ENCODE measurements around the gene UPK3B. TPM values are rescaled to one million over a fixed set of nuclear protein-coding genes. Genes with fewer than 3 reads are reported as not detected.
"Not testable (repeated sequence)": the region's sequence is repeated elsewhere in the genome, so short reads cannot be mapped to it uniquely, and the experiment has no call there.

Gene UPK3B
- total RNA-seq, 1 experiment from 2014 or later = not detected

- not testable (repeated sequence) for DNase-seq, H3K4me3 ChIP-seq, H3K9me3 ChIP-seq, H3K36me3 ChIP-seq, H3K27me3 ChIP-seq
Observed at GRCh38 chr7:76506643-76507042, 3.7 kb upstream of the UPK3B start.

- Histone ChIP-seq H3K27me3 (no peaks in the 10 kb centered on the region), H3K4me3 (no peak overlapping the region), H3K9me3 (no peaks in the 10 kb centered on the region), H3K36me3 (no peaks in the 10 kb centered on the region)
- no peak for DNase-seq
Observed at GRCh38 chr7:76507723-76508406, 2.5 kb upstream of the UPK3B start.

GRCh38 chr7:76511200-76511910 lies 1.0 kb downstream of the UPK3B start:
- H3K4me3 ChIP-seq, H3K36me3 ChIP-seq, H3K27me3 ChIP-seq, H3K9me3 ChIP-seq, DNase-seq: not testable (repeated sequence)

GRCh38 chr7:76511911-76512885 lies 1.8 kb downstream of the UPK3B start:
- H3K9me3 ChIP-seq, H3K27me3 ChIP-seq, DNase-seq, H3K4me3 ChIP-seq, H3K36me3 ChIP-seq: not testable (repeated sequence)

GRCh38 chr7:76512941-76513816 lies 2.8 kb downstream of the UPK3B start:
- H3K36me3 ChIP-seq = no peaks in the 10 kb centered on the region
- no peaks in the 10 kb centered on the region for H3K9me3 ChIP-seq
- no peak overlapping the region for H3K4me3 ChIP-seq
- no peaks in the 10 kb centered on the region for H3K27me3 ChIP-seq
- no peak for DNase-seq

- Histone ChIP-seq H3K27me3 (no peaks in the 10 kb centered on the region), H3K9me3 (no peaks in the 10 kb centered on the region), H3K4me3 (no peak overlapping the region), H3K36me3 (no peaks in the 10 kb centered on the region)
- DNase-seq = no peak
Observed at GRCh38 chr7:76513817-76514799, 3.8 kb downstream of the UPK3B start.

GRCh38 chr7:76514926-76515771 lies 4.8 kb downstream of the UPK3B start:
- Histone ChIP-seq H3K4me3 (no peak overlapping the region), H3K9me3 (no peaks in the 10 kb centered on the region), H3K27me3 (no peaks in the 10 kb centered on the region), H3K36me3 (no peaks in the 10 kb centered on the region)
- no peak for DNase-seq

- H3K36me3 ChIP-seq = no peaks in the 10 kb centered on the region
- H3K9me3 ChIP-seq = no peaks in the 10 kb centered on the region
- H3K27me3 ChIP-seq = no peaks in the 10 kb centered on the region
- no peak overlapping the region for H3K4me3 ChIP-seq
- no peak for DNase-seq
Observed at GRCh38 chr7:76515999-76516443, 5.7 kb downstream of the UPK3B start.

- H3K9me3 ChIP-seq, H3K4me3 ChIP-seq, H3K36me3 ChIP-seq, DNase-seq, H3K27me3 ChIP-seq: not testable (repeated sequence)
Observed at GRCh38 chr7:76516932-76517331, 6.6 kb downstream of the UPK3B start.

- not testable (repeated sequence) for H3K36me3 ChIP-seq, H3K9me3 ChIP-seq, DNase-seq, H3K27me3 ChIP-seq, H3K4me3 ChIP-seq
Observed at GRCh38 chr7:76526183-76526582, 15.8 kb downstream of the UPK3B start.

- not testable (repeated sequence) for H3K27me3 ChIP-seq, DNase-seq, H3K36me3 ChIP-seq, H3K4me3 ChIP-seq, H3K9me3 ChIP-seq
Observed at GRCh38 chr7:76531643-76532042, 21.3 kb downstream of the UPK3B start.

- not testable (repeated sequence) for H3K4me3 ChIP-seq, H3K9me3 ChIP-seq, H3K36me3 ChIP-seq, H3K27me3 ChIP-seq, DNase-seq
Observed at GRCh38 chr7:76543197-76543596, 32.8 kb downstream of the UPK3B start, which contains the start of gene SPDYE16. Gene SPDYE16, minus strand, starts transcription at chr7:76543297. Its CDS starts 1,838 bp downstream, at chr7:76541459.

- DNase-seq = peak; percentile 88
- H3K9me3 ChIP-seq, H3K36me3 ChIP-seq, H3K27me3 ChIP-seq: not testable (repeated sequence)
- peak overlapping the region; percentile 79 for H3K4me3 ChIP-seq
Observed at GRCh38 chr7:76549025-76549854, 38.9 kb downstream of the UPK3B start.

GRCh38 chr7:76549855-76550248 lies 39.5 kb downstream of the UPK3B start:
- H3K36me3 ChIP-seq, H3K27me3 ChIP-seq, H3K9me3 ChIP-seq: not testable (repeated sequence)
- H3K4me3 ChIP-seq = peak overlapping the region; percentile 79
- DNase-seq = peak; percentile 1
